ENCODE measurements around the gene MMEL1.
"Not testable (repeated sequence)": the region's sequence is repeated elsewhere in the genome, so short reads cannot be mapped to it uniquely, and the experiment has no call there.

The MMEL1 gene

GRCh38 chr1:2590233-2591141 lies 42.3 kb downstream of the MMEL1 start:
- no peak for DNase-seq (ENCODE audit: low read depth in 2 of 2)

- no peak for DNase-seq (ENCODE audit: low read depth in 2 of 2)
These were observed 43.2 kb downstream of the MMEL1 start for GRCh38 chr1:2589431-2590232.

DNA sequence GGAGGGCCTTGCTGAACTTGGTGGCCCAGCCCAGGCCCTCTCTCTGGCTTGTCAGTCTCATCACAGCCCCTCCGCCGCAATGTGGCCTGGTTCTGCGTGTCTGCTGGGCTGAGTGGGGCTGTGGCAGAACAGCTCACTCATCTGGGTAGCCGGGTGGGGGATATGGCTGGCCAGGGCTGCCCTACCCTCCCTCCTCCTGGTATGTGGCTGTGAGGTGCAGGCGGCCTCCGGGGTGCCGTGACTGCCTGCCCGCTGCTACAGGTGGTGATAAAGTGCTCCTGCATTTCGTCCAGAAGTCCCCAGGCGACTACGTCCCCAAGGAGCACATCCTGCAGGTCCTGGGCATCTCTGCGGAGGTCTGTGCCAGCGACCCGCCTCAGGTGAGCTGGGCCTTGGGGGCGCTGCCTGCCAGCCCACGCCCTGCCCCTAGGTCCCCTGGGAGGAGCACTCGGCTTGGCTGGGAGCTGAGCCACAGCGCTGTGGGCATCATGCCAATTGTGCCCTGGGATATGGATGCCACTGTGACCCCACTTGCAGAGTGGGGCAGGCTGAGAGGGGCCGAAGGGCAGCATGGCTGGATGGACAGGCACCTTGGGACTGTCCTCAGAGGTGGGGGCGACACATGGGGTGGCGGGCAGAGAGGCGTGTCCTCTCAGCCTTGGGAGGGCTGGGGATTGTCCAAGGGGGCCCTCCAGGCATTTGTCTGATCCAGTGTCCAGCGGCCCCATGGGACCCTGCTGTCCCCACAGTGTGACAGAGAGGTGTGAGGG lies 44.0 kb downstream of the MMEL1 start:
- DNase-seq (ENCODE audit: low read depth in 2 of 2) = no peak

- no peak for DNase-seq (ENCODE audit: low read depth in 2 of 2)
These were observed 44.8 kb downstream of the MMEL1 start for GRCh38 chr1:2587860-2588571.

- DNase-seq (ENCODE audit: low read depth in 2 of 2) = no peak
These were observed 45.6 kb downstream of the MMEL1 start for GRCh38 chr1:2587071-2587859.

GRCh38 chr1:2586154-2587070 lies 46.4 kb downstream of the MMEL1 start, which contains the start of gene PRXL2B:
Gene PRXL2B (plus strand): TSS chr1:2586777. CDS start chr1:2586886, 109 bp downstream.
- DNase-seq (ENCODE audit: low read depth in 2 of 2) = peak; percentile 94 to 96

DNA sequence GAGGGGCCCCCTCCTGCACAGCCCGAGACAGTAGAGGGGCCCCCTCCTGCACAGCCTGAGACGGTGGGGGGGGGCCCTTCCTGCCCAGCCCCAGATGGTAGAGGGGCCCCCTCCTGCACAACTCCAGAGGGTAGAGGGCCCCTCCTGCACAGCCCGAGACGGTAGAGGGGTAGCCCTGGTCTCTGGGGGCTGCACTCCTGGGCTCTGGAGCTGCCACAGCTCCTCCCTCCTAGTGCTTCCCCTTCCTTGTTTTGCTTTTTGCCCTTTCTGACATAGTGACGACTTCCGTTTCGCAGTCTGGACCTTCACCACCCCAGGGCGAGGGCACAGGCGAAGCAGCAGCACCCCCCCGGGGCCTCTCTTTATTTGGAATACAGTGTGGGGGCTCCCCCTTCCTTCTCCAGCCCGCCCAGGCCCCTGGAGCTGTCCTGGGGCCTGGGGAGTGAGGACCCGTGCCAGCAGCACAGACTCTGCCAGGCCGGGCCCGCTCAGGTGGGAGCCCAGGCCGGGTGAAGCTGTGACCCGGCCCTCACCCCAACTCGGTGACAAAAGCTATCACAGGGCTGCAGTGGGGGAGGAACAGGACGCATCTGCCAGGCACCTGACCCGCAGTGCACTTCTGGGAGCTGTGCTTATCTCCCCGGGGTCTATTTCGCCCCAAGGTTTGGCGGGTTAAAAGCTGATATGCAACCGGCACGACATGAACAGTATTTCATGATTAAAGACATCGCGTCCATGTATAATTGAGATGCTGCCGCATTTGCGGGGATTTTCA lies 47.3 kb downstream of the MMEL1 start:
- peak in 1 of 2 donors; percentile 47 for DNase-seq (ENCODE audit: low read depth in 2 of 2)

- DNase-seq (ENCODE audit: low read depth in 2 of 2) = no peak
These were observed 48.0 kb downstream of the MMEL1 start for GRCh38 chr1:2584686-2585317.

DNA sequence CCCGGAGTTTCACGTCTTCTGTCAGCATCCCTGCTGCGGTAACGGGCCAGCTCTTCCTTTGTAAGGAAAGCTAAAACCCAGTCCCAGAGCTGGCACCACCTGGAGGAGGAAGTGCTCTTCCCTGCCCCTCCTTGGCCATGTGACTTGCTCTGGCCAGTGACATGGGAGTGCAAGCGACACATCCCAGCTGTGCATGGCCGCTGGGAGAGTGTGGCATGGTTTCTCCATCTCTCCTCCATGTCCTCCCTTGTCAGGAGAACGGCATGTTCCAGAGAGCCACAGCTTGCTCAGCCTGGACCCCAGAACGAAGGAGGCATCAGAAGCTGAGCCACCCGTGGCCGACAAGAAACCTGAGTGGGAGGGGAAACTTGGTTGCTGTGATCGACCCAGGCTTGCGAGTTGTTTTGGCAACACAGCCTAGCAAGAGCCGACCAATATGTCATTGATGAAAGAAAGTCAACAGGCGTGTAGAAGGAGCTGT lies 48.9 kb downstream of the MMEL1 start:
- no peak for DNase-seq (ENCODE audit: low read depth in 2 of 2)

- DNase-seq (ENCODE audit: low read depth in 2 of 2) = no peak
These were observed 49.5 kb downstream of the MMEL1 start for GRCh38 chr1:2583331-2583791.

GRCh38 chr1:2582391-2582790 lies 50.4 kb downstream of the MMEL1 start:
- DNase-seq (ENCODE audit: low read depth in 2 of 2) = no peak

DNA sequence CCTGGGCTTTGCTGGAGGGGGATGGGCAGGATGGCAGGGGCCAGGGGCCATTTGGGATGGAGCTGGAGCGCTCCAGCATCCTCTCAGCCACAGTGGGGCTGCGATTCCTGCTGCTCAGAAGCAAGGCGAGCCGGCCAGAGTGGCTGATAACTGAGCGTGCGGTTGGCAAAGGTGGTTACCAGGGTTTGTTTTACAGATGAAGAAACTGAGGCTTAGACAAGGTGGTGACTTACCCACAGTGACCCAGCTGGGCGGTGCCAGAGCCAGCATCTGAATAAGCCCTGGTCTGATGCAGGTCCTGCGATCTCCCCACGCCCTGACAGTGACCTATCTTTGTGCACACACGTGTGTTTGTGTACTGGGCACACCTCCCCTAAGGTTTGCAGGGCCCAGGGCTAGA lies 52.1 kb downstream of the MMEL1 start:
- no peak for DNase-seq (ENCODE audit: low read depth in 2 of 2)

DNA sequence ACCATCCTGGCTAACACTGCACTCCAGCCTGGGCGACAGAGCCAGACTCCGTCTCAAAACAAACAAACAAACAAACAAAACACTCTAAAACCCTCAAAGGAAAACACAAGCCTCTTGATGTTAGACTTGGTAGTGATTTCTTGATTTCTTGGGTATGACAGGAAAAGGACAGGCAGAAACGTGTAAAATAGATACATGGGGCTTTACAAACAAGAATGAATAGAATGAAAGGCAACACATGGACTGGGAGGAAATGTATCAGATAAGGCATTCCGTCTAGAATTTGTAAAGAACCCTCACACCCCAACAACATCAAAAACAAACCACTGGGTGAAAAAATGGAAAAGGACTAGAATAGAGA lies 54.1 kb downstream of the MMEL1 start:
- no peak for DNase-seq (ENCODE audit: low read depth in 2 of 2)

DNA sequence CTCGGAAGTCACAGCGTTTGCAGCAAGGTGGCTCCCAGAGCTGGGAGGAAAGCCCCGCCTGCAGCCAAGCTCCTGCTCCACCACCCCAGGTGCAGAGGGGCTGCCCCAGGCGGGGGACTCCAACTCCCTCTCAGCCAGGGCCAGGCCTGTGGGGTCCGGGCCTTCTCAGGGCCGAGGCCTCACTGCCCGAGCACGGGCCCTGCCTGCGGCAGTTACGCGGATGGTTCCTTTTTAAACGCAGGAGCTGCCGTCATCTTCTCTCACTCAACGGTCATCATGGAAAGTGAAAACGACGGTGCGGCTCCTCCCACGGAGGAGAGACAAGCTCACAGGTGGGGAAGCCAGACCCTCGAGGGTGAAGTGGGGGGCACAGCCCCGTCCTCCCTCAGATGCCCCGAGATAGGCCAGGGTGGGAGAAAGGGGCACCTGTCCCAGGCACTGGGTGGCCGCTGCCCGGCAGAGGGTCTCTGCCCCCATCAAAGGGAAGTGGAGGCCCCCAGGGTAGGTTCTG lies 55.2 kb downstream of the MMEL1 start:
- DNase-seq (ENCODE audit: low read depth in 2 of 2) = not testable (repeated sequence)

DNA sequence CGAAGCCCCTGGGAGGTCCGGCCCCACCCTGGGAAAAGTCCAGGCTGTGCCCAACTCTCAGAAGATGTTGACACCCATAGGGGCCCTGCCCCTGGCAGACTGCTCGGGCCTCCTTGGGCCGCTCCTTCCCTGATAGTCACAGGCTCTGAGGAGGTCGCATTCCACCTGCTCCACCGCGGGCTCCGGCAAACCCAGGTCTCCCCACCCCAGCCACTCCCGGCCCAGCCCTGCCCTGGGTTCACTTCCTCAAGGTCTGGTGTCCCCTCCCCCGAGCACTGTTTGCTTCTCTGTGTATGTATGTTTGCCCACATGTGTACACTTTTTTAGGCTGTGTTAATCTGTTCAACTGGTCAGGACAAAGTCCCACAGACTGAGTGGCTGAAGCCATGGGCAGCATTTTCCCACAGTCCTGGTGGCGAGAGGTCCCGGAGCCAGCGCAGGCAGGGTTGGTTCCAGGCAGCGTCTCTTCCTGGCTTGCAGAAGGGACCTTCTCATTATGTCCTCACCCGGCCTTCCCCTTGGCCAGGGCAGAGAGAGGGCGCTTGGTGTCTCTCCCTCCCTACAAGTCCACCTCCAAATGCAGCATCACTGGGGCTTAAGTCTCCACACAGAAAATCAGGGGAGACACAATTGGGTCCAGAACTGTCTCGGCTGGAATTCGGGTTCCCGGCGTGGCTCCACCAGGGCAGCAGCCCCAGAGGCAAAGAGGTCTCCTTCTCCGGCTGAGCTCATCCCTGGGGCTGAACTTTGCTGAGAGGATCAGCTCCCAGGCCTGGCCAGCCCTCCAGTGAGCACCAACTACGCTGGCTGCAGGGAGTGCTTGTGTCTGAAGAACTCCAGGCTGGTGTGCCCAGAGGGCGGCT lies 56.8 kb downstream of the MMEL1 start:
- DNase-seq (ENCODE audit: low read depth in 2 of 2) = no peak

DNA sequence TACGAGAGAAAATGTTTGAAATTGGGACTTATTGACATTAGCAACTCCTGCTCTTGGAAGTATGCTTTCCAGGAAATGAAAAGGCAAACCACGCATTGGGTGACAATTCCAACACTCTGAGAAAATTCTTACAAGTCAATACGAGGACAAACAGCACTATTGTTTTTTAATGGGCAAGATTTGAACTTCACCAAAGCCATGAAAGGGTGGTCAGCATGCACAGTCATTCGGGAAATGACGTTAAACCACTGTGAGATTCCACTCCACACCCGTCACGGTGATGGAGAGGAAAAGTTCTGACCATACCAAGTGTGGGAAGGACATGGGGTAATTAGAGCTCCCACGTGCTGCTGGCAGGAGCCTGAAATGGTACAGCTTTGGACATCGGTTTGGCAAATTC lies 58.5 kb downstream of the MMEL1 start:
- DNase-seq (ENCODE audit: low read depth in 2 of 2) = no peak

Data from stimulated activated CD8-positive, alpha-beta memory T cell treated with anti-CD3 and anti-CD28 coated beads, Interleukin-2, amount 100 ng/mL, for 1 hour (primary cell).